Measurements from ENCODE around the gene SORCS1. TPM values are rescaled to one million over a fixed set of nuclear protein-coding genes. Genes with fewer than 3 reads are reported as not detected.

The SORCS1 gene
- total RNA-seq, 1 experiment from 2014 or later, result 0.11 TPM

GRCh38 chr10:106751091-106751490, 413.4 kb downstream of the SORCS1 start:
- H3F3A ChIP-seq (ENCODE audit: low read length, unreplicated experiment), result no peaks in the 10 kb centered on the region
- BruUV-seq (replicated peaks), result no TSS peak

GRCh38 chr10:106746868-106747267, 417.6 kb downstream of the SORCS1 start:
- intact Hi-C loops (cut with micrococcal nuclease), result no loop called here
- Histone ChIP-seq H2AFZ (ENCODE audit: low read length) (no peak overlapping the region), H3K9me2 (replicated peaks; ENCODE audit: low read length) (no peaks in the 10 kb centered on the region), H3K4me3 (ENCODE audit: low read length) (no peak overlapping the region), H3K4me1 (ENCODE audit: insufficient read depth, low read length) (no peaks in the 10 kb centered on the region), H3K9ac (ENCODE audit: low read length) (no peak overlapping the region), H3K9me3 (ENCODE audit: low read length) (no peaks in the 10 kb centered on the region), H4K20me1 (ENCODE audit: low read length) (no peaks in the 10 kb centered on the region), H3K27me3 (ENCODE audit: low read length) (peaks cover 89% of the 10 kb centered on the region), H3K27ac (ENCODE audit: low read length) (no peak overlapping the region), H3K36me3 (ENCODE audit: low read depth, low read length) (no peaks in the 10 kb centered on the region), H3F3A (ENCODE audit: low read length, unreplicated experiment) (no peaks in the 10 kb centered on the region), H3K4me2 (ENCODE audit: low read length) (no peak overlapping the region), H3K79me2 (ENCODE audit: low read length) (no peaks in the 10 kb centered on the region)
- CTCF ChIA-PET, result no interaction called here
- POLR2A ChIA-PET (ENCODE audit: unreplicated experiment), result no interaction called here
- no peak for TF ChIP-seq CTCF (conservative IDR thresholded peaks at IDR 0.05; ENCODE audit: low read depth, low read length)
- TF ChIP-seq EZH2 (IDR thresholded peaks at IDR 0.05; ENCODE audit: low read length, unreplicated experiment), result no peak
- no peak for TF ChIP-seq EZH2phosphoT487 (IDR thresholded peaks at IDR 0.05; ENCODE audit: borderline replicate concordance, low read length)
- DNase-seq, result no peak
- ATAC-seq, result no peak
- BruUV-seq (replicated peaks), result no TSS peak

More at GRCh38 chr10:106751091-106751490, 413.4 kb downstream of the SORCS1 start:
- H3K4me1 ChIP-seq (ENCODE audit: insufficient read depth, low read length), result no peaks in the 10 kb centered on the region
- H3K79me2 ChIP-seq (ENCODE audit: low read length), result no peaks in the 10 kb centered on the region
- no peak overlapping the region for H3K27ac ChIP-seq (ENCODE audit: low read length)
- no peak for ATAC-seq
- H4K20me1 ChIP-seq (ENCODE audit: low read length), result no peaks in the 10 kb centered on the region
- H3K27me3 ChIP-seq (ENCODE audit: low read length), result peaks cover 82% of the 10 kb centered on the region
- no peak overlapping the region for H3K9ac ChIP-seq (ENCODE audit: low read length)
- intact Hi-C loops (cut with micrococcal nuclease), result no loop called here
- POLR2A ChIA-PET (ENCODE audit: unreplicated experiment), result no interaction called here
- no peak for DNase-seq
- TF ChIP-seq EZH2phosphoT487 (IDR thresholded peaks at IDR 0.05; ENCODE audit: borderline replicate concordance, low read length) (no peak), CTCF (conservative IDR thresholded peaks at IDR 0.05; ENCODE audit: low read depth, low read length) (no peak), EZH2 (IDR thresholded peaks at IDR 0.05; ENCODE audit: low read length, unreplicated experiment) (no peak)
- no peaks in the 10 kb centered on the region for H3K9me3 ChIP-seq (ENCODE audit: low read length)
- no peaks in the 10 kb centered on the region for H3K9me2 ChIP-seq (replicated peaks; ENCODE audit: low read length)
- no peak overlapping the region for H2AFZ ChIP-seq (ENCODE audit: low read length)
- no peaks in the 10 kb centered on the region for H3K36me3 ChIP-seq (ENCODE audit: low read depth, low read length)
- no peak overlapping the region for H3K4me2 ChIP-seq (ENCODE audit: low read length)
- CTCF ChIA-PET, result no interaction called here
- no peak overlapping the region for H3K4me3 ChIP-seq (ENCODE audit: low read length)

DNA sequence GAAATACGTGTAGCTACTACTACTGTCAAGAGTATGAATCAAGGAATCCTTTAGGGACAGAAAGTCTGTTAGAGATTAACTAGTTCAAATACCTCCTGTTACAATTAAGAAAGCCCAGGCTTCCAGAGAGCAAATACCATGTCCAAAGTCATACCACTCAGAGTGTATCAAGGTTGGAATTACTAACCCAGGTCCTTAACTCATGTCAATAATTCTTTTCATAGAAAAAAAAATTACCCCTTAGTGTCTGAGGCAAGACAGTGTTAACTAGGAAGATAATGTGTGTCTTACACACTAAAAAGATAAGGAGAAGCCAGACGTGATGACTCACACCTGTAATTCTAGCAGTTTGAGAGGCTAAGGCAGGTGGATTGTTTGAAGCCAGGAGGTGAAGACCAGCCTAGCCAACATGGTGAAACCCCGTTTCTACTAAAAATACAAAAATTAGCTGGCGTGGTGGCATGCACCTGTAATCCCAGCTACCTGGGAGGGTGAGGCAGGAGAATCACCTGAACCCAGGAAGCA, 423.4 kb downstream of the SORCS1 start:
- no peaks in the 10 kb centered on the region for H3K79me2 ChIP-seq (ENCODE audit: low read length)
- ATAC-seq (no peak), DNase-seq (no peak)
- no peak overlapping the region for H3K4me2 ChIP-seq (ENCODE audit: low read length)
- H3K9me2 ChIP-seq (replicated peaks; ENCODE audit: low read length), result no peaks in the 10 kb centered on the region
- intact Hi-C loops (cut with micrococcal nuclease), result no loop called here
- H3F3A ChIP-seq (ENCODE audit: low read length, unreplicated experiment), result no peaks in the 10 kb centered on the region
- POLR2A ChIA-PET (ENCODE audit: unreplicated experiment), result no interaction called here
- H3K36me3 ChIP-seq (ENCODE audit: low read depth, low read length), result no peaks in the 10 kb centered on the region
- BruUV-seq (replicated peaks), result no TSS peak
- H3K27ac ChIP-seq (ENCODE audit: low read length), result no peak overlapping the region
- TF ChIP-seq EZH2 (IDR thresholded peaks at IDR 0.05; ENCODE audit: low read length, unreplicated experiment) (no peak), EZH2phosphoT487 (IDR thresholded peaks at IDR 0.05; ENCODE audit: borderline replicate concordance, low read length) (no peak), CTCF (conservative IDR thresholded peaks at IDR 0.05; ENCODE audit: low read depth, low read length) (no peak)
- no peaks in the 10 kb centered on the region for H3K9me3 ChIP-seq (ENCODE audit: low read length)
- CTCF ChIA-PET, result no interaction called here
- H3K27me3 ChIP-seq (ENCODE audit: low read length), result peaks cover 62% of the 10 kb centered on the region
- H2AFZ ChIP-seq (ENCODE audit: low read length), result no peak overlapping the region
- no peak overlapping the region for H3K9ac ChIP-seq (ENCODE audit: low read length)
- no peaks in the 10 kb centered on the region for H4K20me1 ChIP-seq (ENCODE audit: low read length)
- no peaks in the 10 kb centered on the region for H3K4me1 ChIP-seq (ENCODE audit: insufficient read depth, low read length)
- no peak overlapping the region for H3K4me3 ChIP-seq (ENCODE audit: low read length)
